Endothelial cell of umbilical vein (primary cell): Measurements from ENCODE around the gene DDRGK1. TPM values are rescaled to one million over a fixed set of nuclear protein-coding genes. Genes with fewer than 3 reads are reported as not detected.

Source experiments
- BruUV-seq: library from RNA; stranded (reverse); fragments of 400-500 nt; replicated peaks from 2 replicates; lab custom pipeline; 2021; lab: Mats Ljungman, UMichigan
- CTCF ChIA-PET: fragments of 300-600, 350-600 bp; sonication (Branson Sonifier 250); formaldehyde crosslinking; loops from one replicate; lab custom pipeline; 2021; ENCODE audit warnings: antibody characterized with exemption, inconsistent platforms; lab: Charles Lee
- POLR2A ChIA-PET: fragments of 300-600, 350-600 bp; sonication (Branson Sonifier 250); formaldehyde crosslinking; loops from one replicate; lab custom pipeline; 2021; ENCODE audit warnings: antibody characterized with exemption, inconsistent platforms; lab: Charles Lee
- DNase-seq: peaks from one replicate; pipeline ENCODE4 v3.0.0-alpha.2; 2011; ENCODE audit warnings: low read depth, low spot score
- FAIRE-seq: peaks from 2 replicates; lab custom pipeline; 2011; peaks lifted over from hg19 to GRCh38; lab: Jason Lieb, UNC
- H2AFZ ChIP-seq: 2 replicates; pipeline ENCODE4 v1.6.0; 2012; ENCODE audit warnings: low read depth, low read length, control low read depth, inconsistent platforms
- H3K27ac ChIP-seq: 2 replicates; pipeline ENCODE4 v1.5.1; 2011; ENCODE audit warnings: low read depth, mild to moderate bottlenecking, control low read depth, low read length, moderate library complexity; ENCODE audit not compliant: insufficient read depth
- H3K27me3 ChIP-seq, 2 experiments: 2 replicates each; pipeline versions ENCODE4 v1.6.0 to v1.6.1; 2011; ENCODE audit warnings: low read length in 2 of 2, mixed read lengths in 1 of 2; ENCODE audit not compliant: control insufficient read depth in 2 of 2, insufficient read depth in 2 of 2
- H3K36me3 ChIP-seq, 2 experiments: 2 replicates in 1 of 2; 3 replicates in 1 of 2; pipeline ENCODE4 v1.5.1; 2011; ENCODE audit warnings: low read length in 2 of 2, mild to moderate bottlenecking in 1 of 2, moderate library complexity in 1 of 2; ENCODE audit not compliant: control insufficient read depth in 2 of 2, insufficient read depth in 2 of 2; ENCODE audit errors: extremely low read depth in 1 of 2
- H3K4me1 ChIP-seq: 3 replicates; pipeline ENCODE4 v1.5.1; 2011; ENCODE audit warnings: mild to moderate bottlenecking, low read length; ENCODE audit not compliant: control insufficient read depth, insufficient read depth; ENCODE audit errors: extremely low read depth
- H3K4me2 ChIP-seq: 2 replicates; pipeline ENCODE4 v1.6.1; 2011; ENCODE audit warnings: low read length, control low read depth, mixed read lengths; ENCODE audit not compliant: insufficient read depth
- H3K4me3 ChIP-seq, 3 experiments: fragments of 200-600 bp in 1 of 3; sonication (generic), shearing (Covaris generic) in 1 of 3; replicated peaks in 1 of 3; 2 replicates each; pipeline ENCODE4 v1.5.1; 2011 to 2016; ENCODE audit warnings: control low read depth in 3 of 3, low read length in 3 of 3, mild to moderate bottlenecking in 2 of 3, inconsistent platforms in 1 of 3, low read depth in 1 of 3, moderate library complexity in 1 of 3; ENCODE audit not compliant: insufficient read depth in 1 of 3
- H3K79me2 ChIP-seq: 2 replicates; pipeline ENCODE4 v1.6.0; 2012; ENCODE audit warnings: low read length, inconsistent platforms; ENCODE audit not compliant: control insufficient read depth, insufficient read depth
- H3K9ac ChIP-seq: replicated peaks from 2 replicates; pipeline ENCODE3; 2011; ENCODE audit warnings: low read length, control low read depth; ENCODE audit not compliant: insufficient read depth; ENCODE audit errors: extremely low read depth
- H3K9me1 ChIP-seq: replicated peaks from 3 replicates; pipeline ENCODE4 v1.6.0; 2011; ENCODE audit warnings: mild to moderate bottlenecking, low read length; ENCODE audit not compliant: control insufficient read depth, insufficient read depth; ENCODE audit errors: extremely low read depth
- H3K9me3 ChIP-seq: replicated peaks from 2 replicates; pipeline ENCODE4 v1.5.1; 2012; ENCODE audit warnings: low read length, inconsistent platforms; ENCODE audit not compliant: control insufficient read depth, insufficient read depth
- H4K20me1 ChIP-seq: replicated peaks from 2 replicates; pipeline ENCODE3; 2011; ENCODE audit warnings: mild to moderate bottlenecking, low read length; ENCODE audit not compliant: control insufficient read depth, insufficient read depth; ENCODE audit errors: extremely low read depth
- EZH2 ChIP-seq: IDR thresholded peaks from 2 replicates; pipeline ENCODE4 v1.6.1; 2012; ENCODE audit warnings: borderline replicate concordance, low read depth, mild to moderate bottlenecking, moderate library complexity, low read length, inconsistent platforms; ENCODE audit not compliant: severe bottlenecking
- FOS ChIP-seq: IDR thresholded peaks from 2 replicates; pipeline ENCODE4 v1.6.1; 2011; ENCODE audit warnings: mild to moderate bottlenecking, low read length, moderate library complexity, borderline replicate concordance; ENCODE audit not compliant: insufficient read depth
- GATA2 ChIP-seq: IDR thresholded peaks from 2 replicates; pipeline ENCODE4 v1.7.0; 2011; ENCODE audit warnings: low read depth, mild to moderate bottlenecking, moderate library complexity, mixed read lengths, low read length; ENCODE audit not compliant: insufficient read length, insufficient read depth
- JUN ChIP-seq: IDR thresholded peaks from 2 replicates; pipeline ENCODE4 v1.6.1; 2011; ENCODE audit warnings: borderline replicate concordance, low read depth; ENCODE audit not compliant: insufficient read length, insufficient read depth
- MYC ChIP-seq: IDR thresholded peaks from one replicate; pipeline ENCODE4 v1.6.1; 2011; ENCODE audit warnings: mild to moderate bottlenecking, low read depth, low read length
- POLR2A ChIP-seq: IDR thresholded peaks from 2 replicates; pipeline ENCODE4 v1.6.1; 2012; ENCODE audit warnings: low read depth, mild to moderate bottlenecking, control low read depth, low read length
- POLR2AphosphoS5 ChIP-seq: IDR thresholded peaks from 2 replicates; pipeline ENCODE4 v1.6.1; 2012; ENCODE audit warnings: low read depth, mild to moderate bottlenecking, control low read depth, low read length, moderate library complexity; ENCODE audit not compliant: insufficient read depth
- dilution Hi-C: fragments of 300-500 bp; cut with MboI; formaldehyde crosslinking; loops from one replicate; pipeline ENCODE4 v1.15.0; 2019; ENCODE audit warnings: low sequenced_read_pairs; ENCODE audit not compliant: extremely low pct_ligation_motif_present
- intact Hi-C: fragments of 100-400 bp; cut with micrococcal nuclease; formaldehyde crosslinking; loops from one replicate; pipeline ENCODE4 v1.10.0; 2022
- polyA plus RNA-seq, 4 experiments: library from polyadenylated mRNA; depleted of rRNA in 3 of 4; stranded (reverse) in 3 of 4; unstranded in 1 of 4; fragments of >200 nt; gene quantifications; 2 replicates each; pipeline versions ENCODE4 v1.2.1 to v1.2.3, GENCODE V29; 2011 to 2012; ENCODE audit warnings: missing spikeins in 1 of 4
- total RNA-seq: library from RNA; stranded (reverse); gene quantifications from 2 replicates; pipeline ENCODE4 v1.2.3, GENCODE V29; 2021
- TF ChIP-seq, protein P1 (sequence below), 2 donors: IDR thresholded peaks; 1 replicate in 1 of 2; 2 replicates in 1 of 2; pipeline ENCODE4 v1.5.1; 2011; ENCODE audit warnings: low read length in 2 of 2, mild to moderate bottlenecking in 2 of 2, moderate library complexity in 2 of 2, control low read depth in 1 of 2, inconsistent platforms in 1 of 2, low read depth in 1 of 2; ENCODE audit not compliant: insufficient read depth in 1 of 2; ENCODE audit errors: extremely low read depth in 1 of 2
- TF ChIP-seq, protein P2 (sequence below): IDR thresholded peaks from 2 replicates; pipeline ENCODE4 v1.6.1; 2011; ENCODE audit not compliant: insufficient read depth, insufficient read length

Gene DDRGK1
- total and polyA plus RNA-seq, 2 donors (not counting 3 experiments of a cell fraction or from before 2014, with no cell fraction given) = 48.5 to 54.0 TPM

DNA sequence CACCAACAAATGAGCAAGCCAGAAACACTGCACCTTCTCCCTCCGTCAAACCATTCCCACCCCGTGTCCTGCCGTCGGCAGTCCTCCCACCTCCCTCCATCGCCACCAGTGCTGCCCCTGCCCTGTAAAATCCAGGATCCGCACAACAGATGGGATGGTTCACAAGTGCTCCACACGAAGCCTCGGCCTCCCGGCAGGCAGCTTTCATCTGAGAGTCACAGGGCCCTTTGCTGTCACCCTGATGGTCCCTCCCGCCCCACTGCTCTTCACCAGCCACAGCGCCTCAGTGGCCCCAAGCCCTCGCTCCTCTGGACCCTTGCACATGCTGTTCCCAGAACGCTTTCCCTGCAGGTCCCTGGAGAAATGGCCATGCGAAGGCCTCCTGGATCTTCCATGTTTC is 22.4 kb upstream of the DDRGK1 start:
- Histone ChIP-seq H3K27ac (no peak overlapping the region), H3K4me2 (no peak overlapping the region), H3K9ac (no peak overlapping the region), H2AFZ (no peak overlapping the region), H3K4me1 (no peaks in the 10 kb centered on the region), H3K36me3 (peaks cover 0 to 1% of the 10 kb centered on the region in 2 experiments), H3K9me3 (no peaks in the 10 kb centered on the region), H3K9me1 (no peaks in the 10 kb centered on the region), H3K4me3 (no peak overlapping the region), H3K27me3 (no peaks in the 10 kb centered on the region), H4K20me1 (no peaks in the 10 kb centered on the region), H3K79me2 (no peaks in the 10 kb centered on the region)
- FAIRE-seq = no peak
- dilution Hi-C loops (no loop called here), intact Hi-C loops (no loop called here)
- TF ChIP-seq, protein P1, sequence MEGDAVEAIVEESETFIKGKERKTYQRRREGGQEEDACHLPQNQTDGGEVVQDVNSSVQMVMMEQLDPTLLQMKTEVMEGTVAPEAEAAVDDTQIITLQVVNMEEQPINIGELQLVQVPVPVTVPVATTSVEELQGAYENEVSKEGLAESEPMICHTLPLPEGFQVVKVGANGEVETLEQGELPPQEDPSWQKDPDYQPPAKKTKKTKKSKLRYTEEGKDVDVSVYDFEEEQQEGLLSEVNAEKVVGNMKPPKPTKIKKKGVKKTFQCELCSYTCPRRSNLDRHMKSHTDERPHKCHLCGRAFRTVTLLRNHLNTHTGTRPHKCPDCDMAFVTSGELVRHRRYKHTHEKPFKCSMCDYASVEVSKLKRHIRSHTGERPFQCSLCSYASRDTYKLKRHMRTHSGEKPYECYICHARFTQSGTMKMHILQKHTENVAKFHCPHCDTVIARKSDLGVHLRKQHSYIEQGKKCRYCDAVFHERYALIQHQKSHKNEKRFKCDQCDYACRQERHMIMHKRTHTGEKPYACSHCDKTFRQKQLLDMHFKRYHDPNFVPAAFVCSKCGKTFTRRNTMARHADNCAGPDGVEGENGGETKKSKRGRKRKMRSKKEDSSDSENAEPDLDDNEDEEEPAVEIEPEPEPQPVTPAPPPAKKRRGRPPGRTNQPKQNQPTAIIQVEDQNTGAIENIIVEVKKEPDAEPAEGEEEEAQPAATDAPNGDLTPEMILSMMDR (IDR thresholded peaks at IDR 0.05; ENCODE audit: extremely low read depth in 1 of 2, insufficient read depth in 1 of 2, low read depth in 1 of 2, low read length in 2 of 2) = no peak
- TF ChIP-seq JUN (no peak), GATA2 (no peak), POLR2AphosphoS5 (no peak), FOS (no peak), POLR2A (no peak), EZH2 (no peak), MYC (no peak)
- TF ChIP-seq, protein P2, sequence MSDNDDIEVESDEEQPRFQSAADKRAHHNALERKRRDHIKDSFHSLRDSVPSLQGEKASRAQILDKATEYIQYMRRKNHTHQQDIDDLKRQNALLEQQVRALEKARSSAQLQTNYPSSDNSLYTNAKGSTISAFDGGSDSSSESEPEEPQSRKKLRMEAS = no peak
- ChIA-PET POLR2A (no interaction called here), CTCF (no interaction called here)
- BruUV-seq = no TSS peak
- DNase-seq = no peak
